Right lobe of liver (tissue), 6 donors: Measurements from ENCODE around the gene GPS1. TPM values are rescaled to one million over a fixed set of nuclear protein-coding genes. Genes with fewer than 3 reads are reported as not detected.

Experiments
- ATAC-seq, 4 donors: fragments of 200-7000 bp; cut with Tn5 transposase; one replicate each; pipeline ENCODE4 v1.9.1; 2020; ENCODE audit warnings: mild to moderate bottlenecking in 4 of 4, moderate library complexity in 4 of 4
- DNase-seq, 3 donors: peaks; one replicate each; pipeline ENCODE4 v3.0.0-alpha.2; 2020
- H3K27ac ChIP-seq, 3 donors: fragments of 200-600 bp; one replicate each; pipeline ENCODE4 v1.8.0; 2022
- H3K27me3 ChIP-seq, 2 donors: fragments of 200-600 bp; one replicate each; pipeline ENCODE4 v1.8.0; 2022
- H3K36me3 ChIP-seq, 4 donors: fragments of 200-600 bp; sonication (generic) in 1 of 4; one replicate each; pipeline versions ENCODE4 v1.5.1 to v1.8.0; 2017 to 2022; ENCODE audit warnings: control low read depth in 1 of 4
- H3K4me1 ChIP-seq, 4 donors: fragments of 200-600 bp; sonication (generic) in 1 of 4; one replicate each; pipeline versions ENCODE4 v1.5.1 to v1.8.0; 2017 to 2022; ENCODE audit warnings: control low read depth in 1 of 4
- H3K4me3 ChIP-seq, 3 donors: fragments of 200-600 bp; one replicate each; pipeline ENCODE4 v1.8.0; 2022
- H3K9me3 ChIP-seq, 4 donors: fragments of 200-600 bp; sonication (generic) in 1 of 4; one replicate each; pipeline versions ENCODE4 v1.5.1 to v1.8.0; 2017 to 2022; ENCODE audit warnings: control low read depth in 1 of 4
- CTCF ChIP-seq, 4 donors: fragments of 200-600 bp in 3 of 4; fragments of 450-650 bp in 1 of 4; IDR thresholded peaks; one replicate each; pipeline versions ENCODE4 v1.5.1 to v1.8.0; 2016 to 2022; ENCODE audit warnings: antibody characterized with exemption in 4 of 4, mild to moderate bottlenecking in 2 of 4
- POLR2A ChIP-seq: fragments of 450-650 bp; IDR thresholded peaks from one replicate; pipeline ENCODE4 v1.6.1; 2017; ENCODE audit warnings: antibody characterized with exemption, mild to moderate bottlenecking
- WGBS: methylation state at CpG from one replicate; pipeline ENCODE4 v1.1.6; 2018; ENCODE audit warnings: low coverage, low lambda C conversion rate; ENCODE audit not compliant: insufficient coverage; ENCODE audit errors: missing lambda C conversion rate; 5-methylcytosine and 5-hydroxymethylcytosine counted together
- intact Hi-C, 2 donors: fragments of 100-400 bp; cut with DNase I; formaldehyde crosslinking; loops; one replicate each; pipeline versions ENCODE4 v1.11.2 to v1.14.1; 2022
- total RNA-seq, 6 experiments: library from RNA; depleted of rRNA in 2 of 6; stranded (reverse); fragments of >200 nt in 2 of 6; fragmentation: NEBNext Ultra II Directional in 3 of 6; extraction: Animal tissue kit (Norgen Biotek cat#: 25700) in 3 of 6; gene quantifications; one replicate each; pipeline versions ENCODE4 v1.1.0 to v1.2.4, GENCODE V29; 2016 to 2023
- donor health status: DM: no; HTN: yes; CAD: no.
- donor health status: DM: no; HTN: no; CAD: no.
- donor health status: DM: no; HTN: no; CAD: no.
- donor health status: DM: no; HTN: yes; CAD: no.
- donor health status: DM: no; HTN: yes; CAD: no.

The GPS1 gene
- total RNA-seq, 6 experiments from 2014 or later, result 46.5 to 93.5 (median 62.1) TPM

GRCh38 chr17:82056729-82057621 is 5.3 kb downstream of the GPS1 start:
- TF ChIP-seq CTCF (IDR thresholded peaks at IDR 0.05), result no peak
- no peak for TF ChIP-seq POLR2A
- Histone ChIP-seq H3K27ac (no peak overlapping the region), H3K36me3 (peaks cover 0 to 59% (median 0%) of the 10 kb centered on the region in 4 donors), H3K27me3 (no peaks in the 10 kb centered on the region), H3K4me1 (peaks cover 0 to 13% (median 2%) of the 10 kb centered on the region in 4 donors), H3K4me3 (no peak overlapping the region), H3K9me3 (no peaks in the 10 kb centered on the region)
- WGBS, result 18% methylated on average over 3 of the region's 29 CpGs
- DNase-seq (peak in 1 of 3 donors; percentile 51), ATAC-seq (peak in 1 of 4 donors; percentile 7)
- intact Hi-C loops, result no loop called here

- no peak overlapping the region for H3K27ac ChIP-seq
- no peaks in the 10 kb centered on the region for H3K9me3 ChIP-seq
- peaks cover 0 to 3% (median under 1%) of the 10 kb centered on the region in 4 donors for H3K4me1 ChIP-seq
- DNase-seq (peak in 1 of 3 donors; percentile 54), ATAC-seq (peak in 2 of 4 donors; percentile 8 to 26)
- no peak overlapping the region for H3K4me3 ChIP-seq
- no peak for TF ChIP-seq POLR2A
- TF ChIP-seq CTCF (IDR thresholded peaks at IDR 0.05), result no peak
- intact Hi-C loops, result no loop called here
- no peaks in the 10 kb centered on the region for H3K27me3 ChIP-seq
- 100% methylated on average over 1 of the region's 17 CpGs for WGBS
- peaks cover 0 to 71% (median 4%) of the 10 kb centered on the region in 4 donors for H3K36me3 ChIP-seq
Observed at GRCh38 chr17:82058230-82058854, 6.6 kb downstream of the GPS1 start.

GRCh38 chr17:82058855-82059249 is 7.2 kb downstream of the GPS1 start:
- ATAC-seq, result no peak
- H3K36me3 ChIP-seq, result peaks cover 0 to 69% (median 4%) of the 10 kb centered on the region in 4 donors
- H3K27ac ChIP-seq, result no peak overlapping the region
- no peaks in the 10 kb centered on the region for H3K9me3 ChIP-seq
- H3K4me1 ChIP-seq, result peaks cover 0 to 7% (median 3%) of the 10 kb centered on the region in 4 donors
- intact Hi-C loops, result no loop called here
- H3K27me3 ChIP-seq, result no peaks in the 10 kb centered on the region
- TF ChIP-seq CTCF (IDR thresholded peaks at IDR 0.05), result no peak
- TF ChIP-seq POLR2A, result no peak
- peak in 1 of 3 donors; percentile 40 for DNase-seq
- WGBS, result 51% methylated on average over 4 of the region's 10 CpGs
- H3K4me3 ChIP-seq, result no peak overlapping the region

- peak in 1 of 3 donors; percentile 49 for DNase-seq
- no peak overlapping the region for H3K4me3 ChIP-seq
- no peaks in the 10 kb centered on the region for H3K9me3 ChIP-seq
- peaks cover 0 to 63% (median 4%) of the 10 kb centered on the region in 4 donors for H3K36me3 ChIP-seq
- no peak overlapping the region for H3K27ac ChIP-seq
- WGBS, result 80% methylated on average over 2 of the region's 19 CpGs
- intact Hi-C loops, result no loop called here
- H3K27me3 ChIP-seq, result no peaks in the 10 kb centered on the region
- no peak for ATAC-seq
- TF ChIP-seq CTCF (IDR thresholded peaks at IDR 0.05) (no peak), POLR2A (no peak)
- peaks cover 0 to 13% (median 6%) of the 10 kb centered on the region in 4 donors for H3K4me1 ChIP-seq
Observed at GRCh38 chr17:82059272-82060000, 7.7 kb downstream of the GPS1 start.
